Neural cell (in vitro differentiated cells): ENCODE data around the gene NMB. TPM values are rescaled to one million over a fixed set of nuclear protein-coding genes. Genes with fewer than 3 reads are reported as not detected.

Experiments used
- H2AFZ ChIP-seq: fragments of 200-600, 300-800 bp; sonication (generic), shearing (Covaris generic); 2 replicates; pipeline ENCODE4 v1.6.0; 2014; ENCODE audit warnings: low read depth, mild to moderate bottlenecking, antibody characterized with exemption, low read length, moderate library complexity
- H3F3A ChIP-seq: fragments of 200-600 bp; shearing (Covaris generic); 2 replicates; pipeline ENCODE4 v1.6.1; 2016; ENCODE audit warnings: mild to moderate bottlenecking, moderate library complexity, mixed read lengths, antibody characterized with exemption, low read length; ENCODE audit not compliant: insufficient read depth, poor library complexity, severe bottlenecking
- H3K27ac ChIP-seq: fragments of 200-600, 300-800 bp; sonication (generic), shearing (Covaris generic); 2 replicates; pipeline ENCODE4 v1.5.1; 2014; ENCODE audit warnings: mild to moderate bottlenecking, low read length, moderate library complexity
- H3K27me3 ChIP-seq: fragments of 300-800, 200-600 bp; sonication (generic), shearing (Covaris generic); 2 replicates; pipeline ENCODE4 v1.6.0; 2014; ENCODE audit warnings: mild to moderate bottlenecking, low read depth, low read length, moderate library complexity; ENCODE audit not compliant: insufficient read depth
- H3K36me3 ChIP-seq: fragments of 300-800, 200-600 bp; sonication (generic), shearing (Covaris generic); 2 replicates; pipeline ENCODE4 v1.5.1; 2014; ENCODE audit warnings: mild to moderate bottlenecking, antibody characterized with exemption, low read length, moderate library complexity; ENCODE audit not compliant: insufficient read depth
- H3K4me2 ChIP-seq: fragments of 300-800, 200-600 bp; sonication (generic), shearing (Covaris generic); 2 replicates; pipeline ENCODE4 v1.6.0; 2014; ENCODE audit warnings: mild to moderate bottlenecking, low read length
- H3K4me3 ChIP-seq: fragments of 300-800, 200-600 bp; sonication (generic), shearing (Covaris generic); 2 replicates; pipeline ENCODE4 v1.5.1; 2014; ENCODE audit warnings: mild to moderate bottlenecking, low read length, moderate library complexity
- H3K79me2 ChIP-seq: fragments of 200-600 bp; shearing (Covaris generic); replicated peaks from 2 replicates; pipeline ENCODE4 v1.6.0; 2014; ENCODE audit warnings: mild to moderate bottlenecking, low read length, moderate library complexity; ENCODE audit not compliant: insufficient read depth
- H3K9ac ChIP-seq: fragments of 300-800, 200-600 bp; sonication (generic), shearing (Covaris generic); 2 replicates; pipeline ENCODE4 v1.6.1; 2016; ENCODE audit warnings: mild to moderate bottlenecking, low read length, mixed read lengths
- H3K9me2 ChIP-seq: fragments of 200-600 bp; shearing (Covaris generic); 2 replicates; pipeline ENCODE4 v1.6.1; 2016; ENCODE audit warnings: mild to moderate bottlenecking, low read length, mixed read lengths; ENCODE audit not compliant: insufficient read depth
- H3K9me3 ChIP-seq: fragments of 200-600, 300-800 bp; sonication (generic), shearing (Covaris generic); 2 replicates; pipeline ENCODE4 v1.6.1; 2016; ENCODE audit warnings: mild to moderate bottlenecking, mixed run types, low read length, moderate library complexity, mixed read lengths
- H4K20me1 ChIP-seq: fragments of 200-600 bp; shearing (Covaris generic); 2 replicates; pipeline ENCODE4 v1.6.1; 2016; ENCODE audit warnings: mild to moderate bottlenecking, mixed run types; ENCODE audit not compliant: insufficient read depth
- EP300 ChIP-seq: fragments of 450-650 bp; conservative IDR thresholded peaks from 2 replicates; pipeline ENCODE4 v1.6.1; 2014; ENCODE audit warnings: antibody characterized with exemption, mild to moderate bottlenecking, moderate library complexity; ENCODE audit not compliant: poor library complexity, severe bottlenecking
- EZH2 ChIP-seq: fragments of 200-600, 300-800 bp; shearing (Covaris generic), sonication (generic); IDR thresholded peaks from 2 replicates; pipeline ENCODE4 v1.6.1; 2014; ENCODE audit warnings: antibody characterized with exemption, low read length, borderline replicate concordance, mild to moderate bottlenecking; ENCODE audit not compliant: insufficient read depth, poor library complexity, severe bottlenecking
- MXI1 ChIP-seq: fragments of 450-650 bp; conservative IDR thresholded peaks from 2 replicates; pipeline ENCODE4 v1.6.1; 2014; ENCODE audit warnings: antibody characterized with exemption, mild to moderate bottlenecking; ENCODE audit not compliant: poor library complexity, severe bottlenecking
- POLR2AphosphoS5 ChIP-seq: IDR thresholded peaks from 2 replicates; pipeline ENCODE4 v1.6.1; 2012
- RAD21 ChIP-seq: fragments of 450-650 bp; conservative IDR thresholded peaks from 2 replicates; pipeline ENCODE4 v1.6.1; 2014; ENCODE audit warnings: antibody characterized with exemption, mild to moderate bottlenecking, moderate library complexity
- SMC3 ChIP-seq: fragments of 450-650 bp; conservative IDR thresholded peaks from 2 replicates; pipeline ENCODE4 v1.6.1; 2014; ENCODE audit warnings: antibody characterized with exemption, mild to moderate bottlenecking, moderate library complexity; ENCODE audit not compliant: poor library complexity
- TAF1 ChIP-seq: IDR thresholded peaks from 2 replicates; pipeline ENCODE4 v1.6.1; 2012; ENCODE audit warnings: low read depth
- polyA plus RNA-seq: library from polyadenylated mRNA; depleted of rRNA; stranded (reverse); fragments of >200 nt; gene quantifications from 2 replicates; pipeline ENCODE4 v1.2.3, GENCODE V29; 2014
- TF ChIP-seq, protein P1 (sequence below): IDR thresholded peaks from 2 replicates; pipeline ENCODE4 v1.6.1; 2012; ENCODE audit warnings: borderline replicate concordance
- TF ChIP-seq, protein P2 (sequence below): fragments of 450-650 bp; IDR thresholded peaks from 2 replicates; pipeline ENCODE4 v1.5.1; 2014; ENCODE audit warnings: antibody characterized with exemption, mild to moderate bottlenecking, moderate library complexity; ENCODE audit not compliant: poor library complexity, severe bottlenecking

The NMB gene
- polyA plus RNA-seq, 1 donor from 2014 or later = 3.0 TPM

DNA sequence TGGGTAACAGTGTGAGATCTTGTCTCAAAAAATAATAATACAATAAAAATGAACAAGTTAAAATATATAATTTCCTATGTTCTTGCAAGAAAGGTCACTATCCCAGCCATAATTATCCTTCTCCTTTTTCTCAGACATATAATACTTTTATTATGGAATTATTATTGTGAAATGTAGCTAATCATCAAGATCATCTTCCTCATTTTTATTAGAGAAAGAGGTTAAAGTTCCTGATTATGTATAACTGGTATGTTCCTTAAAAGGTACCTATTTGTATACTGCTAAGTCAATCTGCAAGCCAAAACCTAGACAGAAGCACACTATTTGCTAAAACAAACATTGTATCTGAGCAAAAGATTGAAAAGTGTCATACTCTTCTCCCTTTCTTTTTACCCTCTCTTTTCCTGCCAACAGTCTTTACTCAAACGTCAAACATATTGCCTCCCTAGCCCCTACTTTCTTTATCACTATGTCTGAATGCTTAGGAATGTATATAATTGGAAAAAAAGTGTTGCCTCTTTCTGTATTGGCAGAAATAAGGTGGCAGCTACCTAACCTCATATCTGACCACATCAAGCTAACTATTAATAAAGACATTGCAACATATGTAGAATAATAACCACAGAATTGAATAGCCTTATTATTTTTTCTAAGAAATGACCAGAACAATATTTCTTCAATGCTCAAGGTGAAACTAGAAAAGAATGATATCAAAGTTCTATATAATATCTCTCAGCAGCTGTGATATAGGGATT lies 39.4 kb upstream of the NMB start:
- no peaks in the 10 kb centered on the region for H4K20me1 ChIP-seq
- H3K9ac ChIP-seq = no peak overlapping the region
- H3K36me3 ChIP-seq = no peaks in the 10 kb centered on the region
- H3K9me3 ChIP-seq = no peaks in the 10 kb centered on the region
- no peak overlapping the region for H3K27ac ChIP-seq
- no peaks in the 10 kb centered on the region for H3K27me3 ChIP-seq
- no peak overlapping the region for H2AFZ ChIP-seq
- H3K9me2 ChIP-seq = no peaks in the 10 kb centered on the region
- TF ChIP-seq, protein P1, sequence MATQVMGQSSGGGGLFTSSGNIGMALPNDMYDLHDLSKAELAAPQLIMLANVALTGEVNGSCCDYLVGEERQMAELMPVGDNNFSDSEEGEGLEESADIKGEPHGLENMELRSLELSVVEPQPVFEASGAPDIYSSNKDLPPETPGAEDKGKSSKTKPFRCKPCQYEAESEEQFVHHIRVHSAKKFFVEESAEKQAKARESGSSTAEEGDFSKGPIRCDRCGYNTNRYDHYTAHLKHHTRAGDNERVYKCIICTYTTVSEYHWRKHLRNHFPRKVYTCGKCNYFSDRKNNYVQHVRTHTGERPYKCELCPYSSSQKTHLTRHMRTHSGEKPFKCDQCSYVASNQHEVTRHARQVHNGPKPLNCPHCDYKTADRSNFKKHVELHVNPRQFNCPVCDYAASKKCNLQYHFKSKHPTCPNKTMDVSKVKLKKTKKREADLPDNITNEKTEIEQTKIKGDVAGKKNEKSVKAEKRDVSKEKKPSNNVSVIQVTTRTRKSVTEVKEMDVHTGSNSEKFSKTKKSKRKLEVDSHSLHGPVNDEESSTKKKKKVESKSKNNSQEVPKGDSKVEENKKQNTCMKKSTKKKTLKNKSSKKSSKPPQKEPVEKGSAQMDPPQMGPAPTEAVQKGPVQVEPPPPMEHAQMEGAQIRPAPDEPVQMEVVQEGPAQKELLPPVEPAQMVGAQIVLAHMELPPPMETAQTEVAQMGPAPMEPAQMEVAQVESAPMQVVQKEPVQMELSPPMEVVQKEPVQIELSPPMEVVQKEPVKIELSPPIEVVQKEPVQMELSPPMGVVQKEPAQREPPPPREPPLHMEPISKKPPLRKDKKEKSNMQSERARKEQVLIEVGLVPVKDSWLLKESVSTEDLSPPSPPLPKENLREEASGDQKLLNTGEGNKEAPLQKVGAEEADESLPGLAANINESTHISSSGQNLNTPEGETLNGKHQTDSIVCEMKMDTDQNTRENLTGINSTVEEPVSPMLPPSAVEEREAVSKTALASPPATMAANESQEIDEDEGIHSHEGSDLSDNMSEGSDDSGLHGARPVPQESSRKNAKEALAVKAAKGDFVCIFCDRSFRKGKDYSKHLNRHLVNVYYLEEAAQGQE = no peak
- TF ChIP-seq MXI1 (no peak), RAD21 (no peak)
- H3K4me3 ChIP-seq = no peak overlapping the region
- H3K79me2 ChIP-seq = peaks cover 69% of the 10 kb centered on the region
- H3K4me2 ChIP-seq = no peak overlapping the region
- no peaks in the 10 kb centered on the region for H3F3A ChIP-seq

DNA sequence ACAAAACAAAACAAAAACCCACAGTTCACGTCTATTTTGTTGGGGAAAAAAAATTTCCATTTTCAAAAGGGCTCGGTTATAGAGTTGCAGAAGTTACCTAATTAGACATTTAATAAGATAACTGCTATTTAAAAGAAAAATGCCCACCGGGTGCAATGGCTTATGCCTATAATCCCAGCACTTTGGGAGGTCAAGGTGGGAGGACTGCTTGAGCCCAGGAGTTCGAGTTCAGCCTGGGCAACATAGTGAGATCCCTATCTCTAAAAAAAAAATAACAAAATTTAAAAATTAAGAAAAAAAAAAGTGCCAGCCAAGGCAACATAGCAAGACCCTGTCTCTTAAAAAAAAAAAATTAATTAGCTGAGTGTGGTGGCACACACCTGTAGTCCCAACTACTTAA lies 38.8 kb upstream of the NMB start:
- Histone ChIP-seq H3F3A (no peaks in the 10 kb centered on the region), H3K36me3 (no peaks in the 10 kb centered on the region), H4K20me1 (no peaks in the 10 kb centered on the region), H2AFZ (no peak overlapping the region), H3K4me3 (no peak overlapping the region), H3K9me2 (no peaks in the 10 kb centered on the region), H3K79me2 (peaks cover 71% of the 10 kb centered on the region), H3K27ac (no peak overlapping the region), H3K4me2 (no peak overlapping the region), H3K9me3 (no peaks in the 10 kb centered on the region), H3K9ac (no peak overlapping the region), H3K27me3 (no peaks in the 10 kb centered on the region)
- TF ChIP-seq, protein P2, sequence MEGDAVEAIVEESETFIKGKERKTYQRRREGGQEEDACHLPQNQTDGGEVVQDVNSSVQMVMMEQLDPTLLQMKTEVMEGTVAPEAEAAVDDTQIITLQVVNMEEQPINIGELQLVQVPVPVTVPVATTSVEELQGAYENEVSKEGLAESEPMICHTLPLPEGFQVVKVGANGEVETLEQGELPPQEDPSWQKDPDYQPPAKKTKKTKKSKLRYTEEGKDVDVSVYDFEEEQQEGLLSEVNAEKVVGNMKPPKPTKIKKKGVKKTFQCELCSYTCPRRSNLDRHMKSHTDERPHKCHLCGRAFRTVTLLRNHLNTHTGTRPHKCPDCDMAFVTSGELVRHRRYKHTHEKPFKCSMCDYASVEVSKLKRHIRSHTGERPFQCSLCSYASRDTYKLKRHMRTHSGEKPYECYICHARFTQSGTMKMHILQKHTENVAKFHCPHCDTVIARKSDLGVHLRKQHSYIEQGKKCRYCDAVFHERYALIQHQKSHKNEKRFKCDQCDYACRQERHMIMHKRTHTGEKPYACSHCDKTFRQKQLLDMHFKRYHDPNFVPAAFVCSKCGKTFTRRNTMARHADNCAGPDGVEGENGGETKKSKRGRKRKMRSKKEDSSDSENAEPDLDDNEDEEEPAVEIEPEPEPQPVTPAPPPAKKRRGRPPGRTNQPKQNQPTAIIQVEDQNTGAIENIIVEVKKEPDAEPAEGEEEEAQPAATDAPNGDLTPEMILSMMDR = no peak
- TF ChIP-seq RAD21 = no peak
- no peak for TF ChIP-seq EP300
- no peak for TF ChIP-seq EZH2
- no peak for TF ChIP-seq POLR2AphosphoS5
- TF ChIP-seq, protein P1 = no peak
- TF ChIP-seq MXI1 = no peak
- TF ChIP-seq TAF1 = no peak
- no peak for TF ChIP-seq SMC3
